ENCODE measurements around the gene ASAP2.
"Not testable (repeated sequence)": the region's sequence is repeated elsewhere in the genome, so short reads cannot be mapped to it uniquely, and the experiment has no call there.

The ASAP2 gene

GRCh38 chr2:9256147-9256546, 49.5 kb downstream of the ASAP2 start:
- no peak for DNase-seq

- DNase-seq: no peak
These were observed 50.0 kb downstream of the ASAP2 start for GRCh38 chr2:9256570-9257043.

- no peak for DNase-seq
These were observed 51.9 kb downstream of the ASAP2 start for GRCh38 chr2:9258501-9258900.

GRCh38 chr2:9258953-9259399, 52.4 kb downstream of the ASAP2 start:
- DNase-seq: no peak

- DNase-seq: no peak
These were observed 53.9 kb downstream of the ASAP2 start for GRCh38 chr2:9260464-9260918.

- DNase-seq: no peak
These were observed 54.7 kb downstream of the ASAP2 start for GRCh38 chr2:9261231-9261883.

- DNase-seq: no peak
These were observed 56.1 kb downstream of the ASAP2 start for GRCh38 chr2:9262671-9263171.

GRCh38 chr2:9263428-9263827, 56.8 kb downstream of the ASAP2 start:
- no peak for DNase-seq

GRCh38 chr2:9264301-9264700, 57.7 kb downstream of the ASAP2 start:
- DNase-seq: no peak

- no peak for DNase-seq
These were observed 60.1 kb downstream of the ASAP2 start for GRCh38 chr2:9266711-9267110.

GRCh38 chr2:9267286-9267685, 60.7 kb downstream of the ASAP2 start:
- DNase-seq: not testable (repeated sequence)

GRCh38 chr2:9268301-9269080, 61.9 kb downstream of the ASAP2 start:
- no peak for DNase-seq

- DNase-seq: no peak
These were observed 62.7 kb downstream of the ASAP2 start for GRCh38 chr2:9269295-9269694.

- DNase-seq: no peak
These were observed 63.2 kb downstream of the ASAP2 start for GRCh38 chr2:9269695-9270360.

- no peak for DNase-seq
These were observed 64.5 kb downstream of the ASAP2 start for GRCh38 chr2:9271091-9271490.

- no peak for DNase-seq
These were observed 65.1 kb downstream of the ASAP2 start for GRCh38 chr2:9271691-9272090.

- no peak for DNase-seq
These were observed 67.0 kb downstream of the ASAP2 start for GRCh38 chr2:9273486-9274130.

- no peak for DNase-seq
These were observed 68.2 kb downstream of the ASAP2 start for GRCh38 chr2:9274701-9275343.

GRCh38 chr2:9275399-9275798, 68.8 kb downstream of the ASAP2 start:
- DNase-seq: no peak

- DNase-seq: no peak
These were observed 69.5 kb downstream of the ASAP2 start for GRCh38 chr2:9276074-9276473.

- DNase-seq: no peak
These were observed 70.4 kb downstream of the ASAP2 start for GRCh38 chr2:9276901-9277451.

- DNase-seq: no peak
These were observed 71.8 kb downstream of the ASAP2 start for GRCh38 chr2:9278439-9278838.
